ENCODE results near the gene DHRS3.

DHRS3 gene

DNA sequence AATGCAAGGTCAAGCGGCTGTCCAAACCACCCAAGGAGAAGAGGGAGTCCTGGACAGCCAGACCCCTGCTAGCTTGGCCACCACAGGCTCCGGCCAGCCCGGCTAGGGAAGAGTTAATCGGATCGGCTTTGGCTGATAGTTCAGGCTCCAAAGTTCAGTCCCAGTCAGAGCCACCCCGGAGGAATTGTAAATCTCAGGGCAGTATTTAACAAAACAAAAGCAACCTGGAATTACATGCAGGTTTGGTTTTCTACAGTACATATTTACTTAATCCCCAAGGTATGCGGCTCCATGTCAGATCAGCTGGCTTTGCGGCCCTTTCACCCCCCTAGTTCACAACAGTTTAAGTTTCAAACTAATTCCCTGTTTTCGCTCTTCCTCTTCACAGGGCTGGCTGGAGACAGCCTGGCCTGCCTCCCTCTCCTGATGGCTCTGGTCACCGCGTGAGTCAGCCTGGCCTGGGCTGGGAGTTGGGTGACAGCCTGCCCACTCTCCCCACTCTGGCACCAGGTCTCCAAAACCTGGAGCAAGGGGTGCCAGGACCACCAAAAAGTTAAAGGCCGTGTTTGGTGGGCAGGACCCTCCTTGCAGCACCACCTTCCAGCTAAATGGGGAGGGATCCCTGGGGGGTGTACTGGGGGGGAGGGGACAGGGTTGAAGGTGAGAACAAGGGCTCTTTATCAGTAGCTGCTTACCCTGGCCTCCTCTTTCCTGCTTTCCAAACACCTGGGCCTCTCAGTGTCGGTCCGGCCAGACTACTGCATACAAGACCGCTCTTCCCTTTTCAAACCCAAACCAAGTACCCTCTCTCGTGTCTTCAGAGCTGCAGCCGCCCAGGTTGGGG is 1.9 kb downstream of the DHRS3 start:
- DNase-seq = peak; percentile 44

DNA sequence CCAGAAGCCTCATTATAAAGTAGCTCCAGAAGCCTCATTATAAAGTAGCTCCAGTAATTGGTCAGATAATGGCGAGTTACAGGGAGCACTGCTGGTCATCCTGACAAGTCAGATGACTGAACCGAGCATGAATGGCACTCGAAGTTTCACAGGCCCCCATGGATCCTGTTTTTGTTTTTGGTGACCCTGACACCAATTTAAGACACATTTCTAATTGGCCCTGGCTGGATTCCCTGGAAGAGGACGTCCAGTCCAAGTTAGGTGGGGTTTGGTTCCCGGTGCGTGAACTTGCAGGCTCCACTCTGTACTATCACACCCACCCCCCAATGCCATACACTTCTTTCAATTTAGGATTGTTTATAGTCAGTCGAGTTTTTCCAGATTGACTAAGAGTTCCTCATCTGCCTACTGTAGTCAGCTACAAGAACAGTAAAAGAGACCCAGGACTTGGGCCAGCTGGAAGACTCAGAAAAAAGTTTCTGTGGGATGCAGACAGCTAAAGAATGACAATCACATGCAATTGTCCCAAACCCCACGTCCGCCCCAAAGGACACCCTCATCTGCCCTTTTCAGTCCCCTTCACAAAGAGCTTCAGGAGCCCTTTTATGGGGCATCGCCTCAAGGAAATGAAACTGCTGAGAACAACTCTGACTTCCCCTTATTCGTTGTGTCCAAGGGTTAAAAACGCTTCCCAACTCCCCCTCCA is 2.7 kb downstream of the DHRS3 start:
- DNase-seq = no peak

DNA sequence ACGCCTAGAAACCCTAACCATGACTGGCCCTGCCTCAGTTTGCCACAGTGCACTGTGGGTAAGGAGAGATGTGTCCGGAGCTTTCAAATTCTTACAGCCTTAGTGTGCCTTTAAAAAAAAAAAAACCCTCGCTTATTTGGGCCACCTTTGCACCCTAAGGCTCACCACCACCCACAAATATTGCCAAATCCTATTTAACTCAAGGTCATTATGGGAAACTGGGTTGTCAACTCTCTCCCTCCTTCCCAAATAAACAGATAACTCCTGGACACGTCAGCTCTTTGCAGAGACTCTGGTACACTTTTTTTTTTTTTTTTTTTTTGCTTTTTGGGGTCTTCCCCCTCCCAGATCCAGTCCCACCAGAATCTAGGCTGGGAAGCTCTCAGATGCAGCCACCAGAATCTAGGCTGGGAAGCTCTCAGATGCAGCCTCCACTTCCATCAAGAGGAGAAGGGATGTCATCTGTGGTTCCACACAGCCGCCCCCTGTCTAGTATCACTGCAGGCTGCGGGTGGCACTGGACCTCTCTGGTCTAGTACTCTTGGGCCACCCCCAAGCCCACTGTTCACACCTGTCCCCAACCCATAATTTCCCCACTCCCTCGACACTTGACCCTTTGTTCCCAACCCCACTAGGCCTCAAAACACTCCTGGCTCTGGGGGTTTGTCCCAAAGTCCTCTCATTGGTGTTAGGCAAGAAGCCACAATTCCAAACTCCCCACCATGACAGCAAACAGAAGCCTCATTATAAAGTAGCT is 3.4 kb downstream of the DHRS3 start:
- no peak for DNase-seq

DNA sequence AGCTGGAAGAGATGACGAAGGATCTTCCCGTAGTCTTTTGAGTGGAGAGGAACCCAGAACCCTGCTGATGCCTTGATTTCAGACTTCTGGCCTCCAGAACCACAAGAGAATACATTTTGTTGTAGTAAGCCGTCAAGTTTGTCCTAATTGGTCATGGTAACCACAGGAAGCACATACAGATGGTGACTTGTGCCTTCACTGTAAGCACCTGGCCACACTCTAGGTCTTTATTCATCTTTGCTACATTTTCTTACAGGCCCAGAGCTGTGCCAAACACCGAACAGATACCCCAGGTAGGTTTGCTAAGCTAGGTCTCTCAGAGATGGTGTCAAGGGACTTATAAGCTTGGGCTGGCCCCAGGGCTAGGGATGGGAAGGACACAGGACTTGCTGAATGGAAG is 4.8 kb downstream of the DHRS3 start:
- no peak for DNase-seq

- DNase-seq = no peak
Measured at GRCh38 chr1:12610941-12611340, 7.1 kb downstream of the DHRS3 start.

GRCh38 chr1:12610305-12610935 is 7.6 kb downstream of the DHRS3 start:
- no peak for DNase-seq

DNA sequence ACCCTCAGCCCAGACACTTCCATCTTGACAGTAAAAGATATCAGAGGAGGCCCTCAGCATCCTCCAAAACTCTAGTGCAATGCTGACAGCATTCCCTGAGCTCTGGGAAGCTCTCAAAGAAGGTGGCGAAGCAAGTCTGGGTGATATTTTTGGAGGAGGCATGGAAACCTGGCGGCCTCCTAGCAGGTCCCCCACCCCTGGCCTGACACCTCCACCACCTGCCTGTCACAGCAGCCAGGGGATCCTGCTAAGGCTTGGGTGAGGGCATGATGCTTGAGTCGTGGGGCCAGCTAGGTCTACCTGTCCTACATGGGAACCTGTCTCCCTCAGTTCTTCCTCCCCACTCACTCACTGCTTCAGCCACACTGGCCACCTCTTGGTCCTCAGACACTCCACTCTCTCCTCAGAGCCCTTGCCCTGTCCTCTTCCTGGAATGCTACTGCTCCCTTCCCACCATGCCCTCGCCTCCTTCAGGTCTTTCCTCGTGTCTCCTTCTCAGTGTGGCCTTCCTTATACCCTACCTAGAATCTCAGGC is 8.5 kb downstream of the DHRS3 start:
- no peak for DNase-seq

DNA sequence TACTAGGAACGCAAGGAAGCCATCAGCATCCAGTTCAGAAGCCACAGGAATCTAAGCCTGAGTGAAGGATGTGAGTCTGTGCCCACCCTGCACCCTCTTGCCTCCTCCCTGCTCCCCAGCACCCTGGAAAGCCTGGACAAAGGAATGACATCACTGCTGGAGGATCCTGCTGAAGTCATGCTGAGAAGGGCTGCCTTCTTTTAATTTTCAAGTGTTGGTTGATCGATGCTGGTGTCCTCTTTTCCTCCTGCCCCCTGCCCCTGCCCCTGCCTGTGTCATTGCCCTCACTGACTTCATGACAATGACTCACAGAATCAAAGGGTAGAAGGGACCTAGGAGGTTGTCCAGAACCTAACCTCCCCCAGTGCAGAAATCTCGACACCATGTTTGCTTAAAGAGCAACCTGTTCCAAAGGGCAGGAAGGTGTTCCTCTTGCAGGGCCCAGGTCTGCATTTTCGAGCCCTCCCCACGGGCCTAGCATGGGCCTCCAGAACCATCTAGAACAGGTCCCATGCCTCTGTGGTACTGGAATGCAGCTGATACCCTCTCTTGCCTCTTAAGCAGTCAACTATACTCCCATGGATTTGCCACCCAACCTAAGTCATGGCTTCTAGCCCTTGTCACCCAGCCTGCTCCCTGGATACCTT is 9.6 kb downstream of the DHRS3 start:
- no peak for DNase-seq

DNA sequence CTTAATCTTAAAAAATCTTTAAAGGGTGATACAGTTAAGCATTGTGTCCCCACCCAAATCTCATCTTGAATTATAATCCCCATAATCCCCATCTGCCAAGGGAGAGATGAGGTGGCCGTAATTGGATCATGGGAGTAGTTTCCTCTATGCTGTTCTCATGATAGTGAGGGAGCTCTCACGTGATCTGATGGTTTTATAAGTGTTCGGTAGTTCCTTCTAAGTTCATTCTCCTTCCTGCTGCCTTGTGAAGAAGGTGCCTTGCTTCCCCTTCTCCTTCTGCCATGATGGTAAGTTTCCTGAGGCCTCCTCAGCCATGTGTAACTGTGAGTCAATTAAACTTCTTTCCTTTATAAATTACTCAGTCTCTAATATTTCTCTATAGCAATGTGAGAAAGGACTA is 10.7 kb downstream of the DHRS3 start:
- no peak for DNase-seq

DNA sequence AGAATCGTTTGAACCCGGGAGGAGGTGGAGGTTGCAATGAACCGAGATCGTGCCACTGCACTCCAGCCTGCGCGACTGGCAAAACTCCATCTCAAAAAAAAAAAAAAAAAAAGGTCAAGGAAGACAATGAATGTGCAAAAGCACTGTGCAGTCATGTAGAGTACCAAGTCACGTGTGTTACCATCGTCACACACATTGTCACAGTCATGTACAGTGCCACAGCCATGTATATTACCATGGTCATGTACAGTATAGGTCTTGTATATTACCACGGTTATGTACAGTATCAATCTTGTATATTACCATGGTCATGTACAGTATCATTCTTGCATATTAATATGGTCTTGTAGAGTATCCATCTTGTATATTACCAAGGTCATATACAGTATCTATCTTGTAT is 13.0 kb downstream of the DHRS3 start:
- DNase-seq = no peak

DNA sequence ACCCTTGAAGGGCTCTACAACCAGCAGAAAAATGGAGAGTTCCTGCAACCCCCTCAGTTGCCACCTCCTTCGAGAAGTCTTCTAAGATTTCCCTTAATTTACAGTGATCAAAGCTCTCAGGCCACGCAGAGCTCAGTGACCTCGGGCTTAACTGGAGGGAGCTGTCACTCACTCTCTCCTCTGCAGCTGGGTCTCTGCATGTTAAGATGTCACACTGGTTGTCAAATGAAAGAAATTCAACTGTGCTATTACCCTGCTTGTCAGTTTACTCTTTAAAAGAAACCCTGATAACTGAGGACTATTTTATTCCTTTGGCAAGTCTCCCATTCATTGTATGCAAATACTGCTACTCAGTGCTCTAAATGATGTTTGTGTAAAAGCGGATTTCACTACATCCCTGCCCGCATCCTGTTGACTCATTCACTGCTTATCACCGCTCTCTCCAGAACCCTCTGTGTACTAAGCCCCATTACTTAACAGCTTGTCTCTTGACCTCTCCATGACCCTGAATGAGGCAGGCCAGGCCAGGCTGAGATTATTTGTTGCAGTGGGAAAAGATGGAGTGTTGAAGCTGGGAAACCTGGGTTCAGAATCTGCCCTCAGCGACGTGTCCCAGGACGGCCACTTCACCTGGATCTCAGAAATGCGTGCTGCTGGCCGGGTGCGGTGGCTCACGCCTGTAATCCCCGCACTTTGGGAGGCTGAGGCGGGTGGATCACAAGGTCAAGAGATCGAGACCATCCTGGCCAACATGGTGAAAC is 13.7 kb downstream of the DHRS3 start:
- DNase-seq = peak; percentile 71

- DNase-seq = no peak
Measured at GRCh38 chr1:12603224-12603623, 14.8 kb downstream of the DHRS3 start.

- no peak for DNase-seq
Measured at GRCh38 chr1:12602659-12603024, 15.4 kb downstream of the DHRS3 start.

DNA sequence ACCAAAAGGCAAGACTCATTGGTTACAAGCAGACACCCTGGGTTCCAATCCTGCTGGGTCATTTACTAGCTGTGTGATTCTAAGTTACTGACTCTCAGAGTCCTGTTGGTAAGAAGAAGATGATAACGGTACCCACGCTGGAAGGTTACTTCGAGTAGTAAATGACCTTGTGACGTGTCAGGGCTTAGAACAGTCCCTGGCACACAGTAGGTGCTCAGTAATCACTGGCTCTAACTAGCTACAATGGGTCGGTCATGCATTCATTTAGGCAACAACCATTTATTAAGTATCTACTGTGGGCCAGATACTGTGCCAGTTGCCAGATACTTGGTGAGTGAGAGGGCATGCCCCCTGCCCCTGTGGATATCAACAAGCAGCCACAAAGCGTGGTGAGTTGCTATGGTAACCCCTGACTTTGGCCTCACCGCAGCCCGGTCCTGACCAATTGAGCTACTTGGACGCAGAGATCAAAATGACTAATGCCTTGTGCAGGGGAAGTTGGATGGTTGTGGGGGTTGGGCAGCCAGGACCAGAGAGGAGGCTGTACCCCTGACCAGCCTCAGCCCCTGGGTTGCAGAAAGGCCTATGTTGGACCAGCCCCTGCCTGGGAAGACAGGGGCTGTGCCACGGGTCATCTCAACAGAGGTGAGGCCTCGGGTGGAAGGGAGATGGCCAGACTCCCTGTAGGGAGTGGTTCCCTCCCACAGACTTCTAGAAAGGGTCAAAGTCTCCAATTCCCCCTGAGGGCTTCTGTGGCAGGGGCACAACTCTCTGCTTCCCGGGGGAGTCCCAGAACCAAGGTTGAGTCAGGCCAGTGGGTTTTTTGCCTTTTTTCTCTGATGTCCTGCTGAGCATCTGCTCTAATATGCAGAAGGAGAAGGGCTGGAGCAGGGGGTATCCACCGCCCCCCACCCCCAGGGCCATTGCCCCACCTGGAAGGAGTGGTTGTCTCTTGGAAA is 16.0 kb downstream of the DHRS3 start:
- no peak for DNase-seq

DNA sequence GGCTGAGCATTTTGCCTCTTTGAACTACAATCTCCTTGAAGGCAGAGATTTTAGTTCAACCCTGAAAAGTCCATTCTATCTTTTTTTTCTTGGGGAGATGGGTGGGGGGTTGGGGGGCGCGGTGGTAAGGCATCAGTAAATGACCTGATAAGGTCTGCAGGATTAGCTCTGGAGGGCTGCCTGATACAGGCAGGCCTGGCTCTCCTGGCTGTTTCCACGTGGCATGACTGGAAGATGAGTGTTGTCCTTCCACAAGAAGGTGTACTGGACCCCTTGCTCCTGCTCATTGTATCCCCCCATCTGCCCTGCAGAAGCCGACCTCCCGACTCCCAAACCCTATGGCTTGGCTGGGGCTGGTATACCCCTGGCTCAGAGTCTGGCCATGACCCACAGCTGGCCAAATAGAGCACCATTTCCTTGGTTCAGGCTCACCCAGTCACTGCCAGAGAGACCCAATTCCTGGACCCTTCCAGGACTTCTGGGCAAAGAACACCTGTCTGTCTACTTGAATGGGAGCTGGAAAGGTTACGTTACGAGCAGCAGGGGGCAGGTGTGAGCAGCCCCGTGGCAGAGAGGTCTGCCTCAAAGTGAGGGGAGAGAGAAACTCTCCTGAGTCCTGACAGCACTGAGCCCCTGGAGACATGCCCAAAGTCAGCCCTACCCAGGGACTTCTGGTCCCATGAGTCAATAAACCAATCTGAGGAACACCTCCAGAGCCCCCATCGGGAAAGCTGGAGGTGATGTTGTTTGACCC is 17.0 kb downstream of the DHRS3 start:
- DNase-seq = peak; percentile 68

- DNase-seq = no peak
Measured at GRCh38 chr1:12600335-12600734, 17.7 kb downstream of the DHRS3 start.

DNA sequence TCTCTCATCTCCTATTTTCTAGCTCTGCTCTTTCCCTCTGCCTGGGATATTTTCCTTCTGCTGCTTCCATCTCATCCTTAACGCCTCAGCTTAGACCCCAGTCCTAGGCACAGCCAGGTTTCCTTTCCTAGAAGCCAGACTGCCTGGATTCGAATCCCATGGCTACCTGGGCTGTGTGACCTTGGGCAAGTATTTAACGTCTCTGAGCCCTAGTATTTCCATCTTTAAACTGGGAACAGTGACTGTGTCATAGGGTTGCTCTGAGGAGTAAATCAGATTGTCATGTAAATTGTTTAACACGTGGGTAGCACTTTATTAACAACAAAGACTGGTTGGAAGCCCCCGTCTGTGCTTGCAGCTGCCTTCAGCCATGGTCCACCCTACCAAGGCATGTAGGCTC is 18.4 kb downstream of the DHRS3 start:
- DNase-seq = no peak

- DNase-seq = no peak
Measured at GRCh38 chr1:12598974-12599373, 19.0 kb downstream of the DHRS3 start.

DNA sequence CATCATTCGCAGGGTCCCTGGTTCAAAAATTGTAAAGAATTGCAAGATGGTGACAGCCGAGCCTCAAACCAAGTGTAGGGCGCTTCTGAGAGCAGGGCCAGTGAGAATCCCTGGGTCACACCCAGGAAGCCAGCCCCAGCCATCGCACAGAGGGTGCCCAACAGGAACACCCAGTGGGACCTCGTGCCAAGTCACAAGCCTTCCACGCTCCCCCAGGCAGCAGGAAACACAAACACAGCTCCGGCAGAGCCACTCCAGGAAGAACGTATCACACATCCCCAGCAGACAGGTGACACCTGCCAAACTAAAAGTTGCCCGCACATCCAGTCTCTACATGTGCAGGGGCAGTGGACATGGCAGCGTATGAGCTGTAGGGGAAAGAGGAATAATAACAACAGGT is 20.2 kb downstream of the DHRS3 start:
- no peak for DNase-seq

Data from stimulated activated CD8-positive, alpha-beta memory T cell treated with anti-CD3 and anti-CD28 coated beads, Interleukin-4, amount 100 ng/mL, for 48 hours (primary cell).